ENCODE data around the gene DIAPH1.

DNA sequence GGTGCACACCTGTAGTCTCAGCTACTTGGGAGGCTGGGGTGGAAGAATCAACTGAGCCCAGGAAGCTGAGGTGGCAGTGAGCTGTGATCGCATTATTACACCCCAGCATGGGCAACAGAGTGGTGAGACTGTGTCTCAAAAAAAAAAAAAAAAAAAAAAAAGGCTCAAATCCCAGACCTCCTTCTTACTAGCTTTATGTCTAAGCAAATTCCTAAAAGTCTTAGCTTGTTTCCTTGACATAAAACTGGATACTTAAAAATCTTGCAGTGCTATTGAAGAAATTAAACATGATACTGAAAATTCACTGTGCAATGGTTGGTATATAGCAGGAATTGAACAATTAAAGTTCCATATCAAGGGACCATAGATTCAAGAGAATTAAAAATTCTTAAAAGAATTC, 84.9 kb downstream of the DIAPH1 start:
- TF ChIP-seq, protein P1, sequence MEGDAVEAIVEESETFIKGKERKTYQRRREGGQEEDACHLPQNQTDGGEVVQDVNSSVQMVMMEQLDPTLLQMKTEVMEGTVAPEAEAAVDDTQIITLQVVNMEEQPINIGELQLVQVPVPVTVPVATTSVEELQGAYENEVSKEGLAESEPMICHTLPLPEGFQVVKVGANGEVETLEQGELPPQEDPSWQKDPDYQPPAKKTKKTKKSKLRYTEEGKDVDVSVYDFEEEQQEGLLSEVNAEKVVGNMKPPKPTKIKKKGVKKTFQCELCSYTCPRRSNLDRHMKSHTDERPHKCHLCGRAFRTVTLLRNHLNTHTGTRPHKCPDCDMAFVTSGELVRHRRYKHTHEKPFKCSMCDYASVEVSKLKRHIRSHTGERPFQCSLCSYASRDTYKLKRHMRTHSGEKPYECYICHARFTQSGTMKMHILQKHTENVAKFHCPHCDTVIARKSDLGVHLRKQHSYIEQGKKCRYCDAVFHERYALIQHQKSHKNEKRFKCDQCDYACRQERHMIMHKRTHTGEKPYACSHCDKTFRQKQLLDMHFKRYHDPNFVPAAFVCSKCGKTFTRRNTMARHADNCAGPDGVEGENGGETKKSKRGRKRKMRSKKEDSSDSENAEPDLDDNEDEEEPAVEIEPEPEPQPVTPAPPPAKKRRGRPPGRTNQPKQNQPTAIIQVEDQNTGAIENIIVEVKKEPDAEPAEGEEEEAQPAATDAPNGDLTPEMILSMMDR (IDR thresholded peaks at IDR 0.05; ENCODE audit: low read depth, low read length, missing input control): no peak
- TF ChIP-seq YY1 (IDR thresholded peaks at IDR 0.05) (no peak), EGR1 (IDR thresholded peaks at IDR 0.05; ENCODE audit: low read depth in 2 of 2) (no peak), TAF1 (conservative IDR thresholded peaks at IDR 0.05) (no peak), RAD21 (IDR thresholded peaks at IDR 0.05) (no peak), SP1 (IDR thresholded peaks at IDR 0.05) (no peak), JUND (IDR thresholded peaks at IDR 0.05) (no peak), GABPA (IDR thresholded peaks at IDR 0.05 in 1 of 2, conservative IDR thresholded peaks at IDR 0.05 in 1 of 2) (no peak), FOXA1 (IDR thresholded peaks at IDR 0.05) (no peak)
- TF ChIP-seq, protein P2, sequence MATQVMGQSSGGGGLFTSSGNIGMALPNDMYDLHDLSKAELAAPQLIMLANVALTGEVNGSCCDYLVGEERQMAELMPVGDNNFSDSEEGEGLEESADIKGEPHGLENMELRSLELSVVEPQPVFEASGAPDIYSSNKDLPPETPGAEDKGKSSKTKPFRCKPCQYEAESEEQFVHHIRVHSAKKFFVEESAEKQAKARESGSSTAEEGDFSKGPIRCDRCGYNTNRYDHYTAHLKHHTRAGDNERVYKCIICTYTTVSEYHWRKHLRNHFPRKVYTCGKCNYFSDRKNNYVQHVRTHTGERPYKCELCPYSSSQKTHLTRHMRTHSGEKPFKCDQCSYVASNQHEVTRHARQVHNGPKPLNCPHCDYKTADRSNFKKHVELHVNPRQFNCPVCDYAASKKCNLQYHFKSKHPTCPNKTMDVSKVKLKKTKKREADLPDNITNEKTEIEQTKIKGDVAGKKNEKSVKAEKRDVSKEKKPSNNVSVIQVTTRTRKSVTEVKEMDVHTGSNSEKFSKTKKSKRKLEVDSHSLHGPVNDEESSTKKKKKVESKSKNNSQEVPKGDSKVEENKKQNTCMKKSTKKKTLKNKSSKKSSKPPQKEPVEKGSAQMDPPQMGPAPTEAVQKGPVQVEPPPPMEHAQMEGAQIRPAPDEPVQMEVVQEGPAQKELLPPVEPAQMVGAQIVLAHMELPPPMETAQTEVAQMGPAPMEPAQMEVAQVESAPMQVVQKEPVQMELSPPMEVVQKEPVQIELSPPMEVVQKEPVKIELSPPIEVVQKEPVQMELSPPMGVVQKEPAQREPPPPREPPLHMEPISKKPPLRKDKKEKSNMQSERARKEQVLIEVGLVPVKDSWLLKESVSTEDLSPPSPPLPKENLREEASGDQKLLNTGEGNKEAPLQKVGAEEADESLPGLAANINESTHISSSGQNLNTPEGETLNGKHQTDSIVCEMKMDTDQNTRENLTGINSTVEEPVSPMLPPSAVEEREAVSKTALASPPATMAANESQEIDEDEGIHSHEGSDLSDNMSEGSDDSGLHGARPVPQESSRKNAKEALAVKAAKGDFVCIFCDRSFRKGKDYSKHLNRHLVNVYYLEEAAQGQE (IDR thresholded peaks at IDR 0.05): no peak
- TF ChIP-seq, protein P3, sequence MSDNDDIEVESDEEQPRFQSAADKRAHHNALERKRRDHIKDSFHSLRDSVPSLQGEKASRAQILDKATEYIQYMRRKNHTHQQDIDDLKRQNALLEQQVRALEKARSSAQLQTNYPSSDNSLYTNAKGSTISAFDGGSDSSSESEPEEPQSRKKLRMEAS (IDR thresholded peaks at IDR 0.05): no peak

Data from liver (tissue), 3 donors.